H1 (cell line): Measurements from ENCODE around the gene SIRT5. TPM values are rescaled to one million over a fixed set of nuclear protein-coding genes. Genes with fewer than 3 reads are reported as not detected.

ENCODE experiments used
- EP300 ChIP-seq, 2 experiments: IDR thresholded peaks; 1 replicate in 1 of 2; 2 replicates in 1 of 2; pipeline ENCODE4 v1.6.1; 2011 to 2012; ENCODE audit warnings: low read depth in 2 of 2, low read length in 2 of 2, mild to moderate bottlenecking in 2 of 2, borderline replicate concordance in 1 of 2, inconsistent platforms in 1 of 2, moderate library complexity in 1 of 2
- EZH2 ChIP-seq: fragments of 200-600 bp; sonication (generic); IDR thresholded peaks from 2 replicates; pipeline ENCODE4 v1.7.1; 2012; ENCODE audit warnings: low read depth, mild to moderate bottlenecking, moderate library complexity, low read length, inconsistent platforms; ENCODE audit not compliant: severe bottlenecking
- GTF2F1 ChIP-seq: IDR thresholded peaks from 2 replicates; pipeline ENCODE4 v1.6.1; 2012; ENCODE audit warnings: low read depth, low read length, improper control_type of control experiment, borderline replicate concordance
- JUN ChIP-seq: IDR thresholded peaks from 2 replicates; pipeline ENCODE4 v1.6.1; 2011; ENCODE audit warnings: low read depth, mild to moderate bottlenecking, improper control_type of control experiment, low read length
- KDM1A ChIP-seq: fragments of 200-600, 300-600 bp; sonication (generic); IDR thresholded peaks from 2 replicates; pipeline ENCODE4 v1.7.1; 2016; ENCODE audit warnings: mild to moderate bottlenecking, low read length, borderline replicate concordance
- RFX5 ChIP-seq: IDR thresholded peaks from 2 replicates; pipeline ENCODE4 v1.6.1; 2011; ENCODE audit warnings: low read depth, low read length, improper control_type of control experiment, borderline replicate concordance
- SP2 ChIP-seq: IDR thresholded peaks from 2 replicates; pipeline ENCODE4 v1.6.1; 2012; ENCODE audit warnings: mild to moderate bottlenecking, low read length, inconsistent platforms
- ZNF274 ChIP-seq: IDR thresholded peaks from 2 replicates; pipeline ENCODE4 v1.7.0; 2012; ENCODE audit warnings: low read length, borderline replicate concordance; ENCODE audit errors: extremely low read depth
- polyA plus RNA-seq, 7 experiments: library from polyadenylated mRNA; depleted of rRNA in 3 of 7; stranded (reverse) in 5 of 7; unstranded in 2 of 7; fragments of >200 nt in 5 of 7; fragments of 200-250 nt in 2 of 7; gene quantifications; 1 replicate in 5 of 7; 2 replicates in 1 of 7; 4 replicates in 1 of 7; pipeline versions ENCODE4 v1.2.1 to v1.2.3, GENCODE V29; 2011 to 2013; ENCODE audit warnings: missing spikeins in 2 of 7, mixed read lengths in 2 of 7
- total RNA-seq: library from RNA; stranded (reverse); fragmentation: NEBNext Ultra II Directional; extraction: Animal tissue kit (Norgen Biotek cat#: 25700); gene quantifications from 2 replicates; pipeline ENCODE4 v1.2.1, GENCODE V29; 2021

Gene SIRT5
- total and polyA plus RNA-seq, 2 of the 8 experiments (the other 6 are each of a cell fraction or from before 2014, with no cell fraction given) = 7.4 to 14.7 TPM

- TF ChIP-seq RFX5 (no peak), EZH2 (no peak), KDM1A (no peak), ZNF274 (no peak), EP300 (IDR thresholded peaks at IDR 0.05; ENCODE audit: borderline replicate concordance in 1 of 2, low read depth in 2 of 2, low read length in 2 of 2) (no peak), SP2 (no peak), JUN (no peak), GTF2F1 (no peak)
Observed at GRCh38 chr6:13617066-13617465, 42.7 kb downstream of the SIRT5 start (continued).
